Hematopoietic multipotent progenitor cell treated with erythropoietin and hydrocortisone succinate and interleukin-3 and kit ligand, for 17 days (in vitro differentiated cells): ENCODE measurements around the gene GGACT.
"Not testable (repeated sequence)": the region's sequence is repeated elsewhere in the genome, so short reads cannot be mapped to it uniquely, and the experiment has no call there.

Experiments
- DNase-seq: peaks from one replicate; pipeline ENCODE4 v3.0.0-alpha.2; 2015; ENCODE audit warnings: low spot score

Gene GGACT

GRCh38 chr13:100600915-100601314 is 12.3 kb upstream of the GGACT start:
- no peak for DNase-seq

- DNase-seq = no peak
These were observed 11.9 kb upstream of the GGACT start for GRCh38 chr13:100600461-100600860.

- DNase-seq = no peak
These were observed 8.7 kb upstream of the GGACT start for GRCh38 chr13:100597253-100597652.

- DNase-seq = no peak
These were observed 7.9 kb upstream of the GGACT start for GRCh38 chr13:100596516-100596915.

- no peak for DNase-seq
These were observed 6.1 kb upstream of the GGACT start for GRCh38 chr13:100594731-100595130.

GRCh38 chr13:100594255-100594654 is 5.7 kb upstream of the GGACT start:
- DNase-seq = no peak

GRCh38 chr13:100589178-100589725 is 663 bp upstream of the GGACT start:
- no peak for DNase-seq

GRCh38 chr13:100584896-100585295 is 3.7 kb downstream of the GGACT start:
- DNase-seq = no peak

GRCh38 chr13:100581504-100581903 is 7.1 kb downstream of the GGACT start:
- no peak for DNase-seq

GRCh38 chr13:100581030-100581429 is 7.6 kb downstream of the GGACT start:
- no peak for DNase-seq

- no peak for DNase-seq
These were observed 8.5 kb downstream of the GGACT start for GRCh38 chr13:100580045-100580444.

GRCh38 chr13:100577239-100577638 is 11.3 kb downstream of the GGACT start:
- not testable (repeated sequence) for DNase-seq

- peak; percentile 64 for DNase-seq
These were observed 15.5 kb downstream of the GGACT start for GRCh38 chr13:100573121-100573520.

- no peak for DNase-seq
These were observed 22.0 kb downstream of the GGACT start for GRCh38 chr13:100566543-100566942.

- DNase-seq = no peak
These were observed 23.3 kb downstream of the GGACT start for GRCh38 chr13:100565286-100565685.

GRCh38 chr13:100564444-100565223 is 24.0 kb downstream of the GGACT start:
- no peak for DNase-seq

- no peak for DNase-seq
These were observed 24.8 kb downstream of the GGACT start for GRCh38 chr13:100563779-100564178.

GRCh38 chr13:100561599-100562204 is 26.9 kb downstream of the GGACT start:
- DNase-seq = no peak

- no peak for DNase-seq
These were observed 27.5 kb downstream of the GGACT start for GRCh38 chr13:100561158-100561499.

- DNase-seq = no peak
These were observed 28.0 kb downstream of the GGACT start for GRCh38 chr13:100560498-100561157.

- no peak for DNase-seq
These were observed 28.7 kb downstream of the GGACT start for GRCh38 chr13:100559886-100560285.

GRCh38 chr13:100552755-100553154 is 35.8 kb downstream of the GGACT start:
- DNase-seq = no peak

GRCh38 chr13:100549316-100549715 is 39.3 kb downstream of the GGACT start:
- DNase-seq = no peak
